NCI-H1694 treated with DMSO at 0.1 percent for 48 hours (cell line): ENCODE measurements around the gene KCNQ1.

ENCODE experiments used
- DNase-seq: peaks from one replicate; lab custom pipeline; 2025; lab: John Stamatoyannopoulos, UW

Gene KCNQ1

DNA sequence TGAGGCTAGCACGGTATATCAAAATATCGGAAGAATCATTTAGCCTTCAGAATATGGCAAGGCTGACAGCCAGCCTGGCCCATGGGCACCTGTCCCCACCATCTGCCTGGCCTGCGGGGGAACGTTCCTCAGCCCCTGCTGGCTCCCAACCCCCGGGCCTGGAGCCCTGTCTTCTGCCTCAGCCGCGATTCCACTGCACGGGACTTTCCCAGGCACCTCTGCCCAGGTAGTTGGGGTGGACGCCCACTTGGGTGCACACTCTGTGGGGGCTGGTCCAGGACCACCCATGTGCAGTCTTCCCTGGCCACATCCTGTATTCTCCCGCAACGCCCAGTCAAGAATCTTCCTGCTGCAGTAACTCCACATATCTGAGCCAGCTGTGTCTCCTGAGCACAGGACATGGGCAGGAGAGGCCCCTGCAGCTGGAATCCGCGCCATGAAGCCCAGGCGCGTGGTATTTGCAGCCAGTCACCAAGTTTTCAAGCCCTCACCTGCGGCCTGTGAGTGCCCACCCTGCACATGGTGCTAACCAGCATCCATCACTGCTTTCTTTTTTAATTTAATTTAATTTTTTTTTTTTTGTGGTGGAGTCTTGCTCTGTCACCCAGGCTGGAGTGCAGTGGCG, 77.9 kb downstream of the KCNQ1 start:
- DNase-seq: no peak

DNA sequence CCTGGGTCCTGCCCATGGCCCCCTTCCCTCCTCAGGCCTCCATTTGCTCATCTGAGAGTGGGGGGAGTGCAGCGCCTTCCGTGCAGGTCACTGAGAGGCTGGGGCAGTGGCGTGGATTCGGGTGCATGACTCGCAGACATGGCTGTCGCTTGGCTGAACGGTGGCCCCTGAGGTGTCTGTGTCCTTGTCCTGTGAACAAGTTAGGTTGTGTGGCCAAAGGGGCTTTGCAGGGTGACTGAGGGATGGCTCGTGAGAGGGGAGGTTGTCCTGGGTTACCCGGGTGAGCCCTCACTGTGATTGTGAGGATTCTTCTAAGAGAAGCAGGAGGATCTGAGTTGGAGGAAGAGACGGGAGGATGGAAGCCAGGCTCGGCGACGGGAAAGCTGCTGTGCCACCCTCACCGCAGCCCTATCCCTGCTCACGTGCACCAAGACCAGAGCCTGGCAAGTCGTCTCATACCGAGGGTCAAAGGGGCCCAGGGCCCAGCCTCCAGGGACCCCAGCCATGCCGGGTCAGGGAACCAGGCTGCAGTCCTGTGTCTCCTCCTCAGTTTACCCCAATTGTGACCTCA, 79.1 kb downstream of the KCNQ1 start:
- no peak for DNase-seq

DNA sequence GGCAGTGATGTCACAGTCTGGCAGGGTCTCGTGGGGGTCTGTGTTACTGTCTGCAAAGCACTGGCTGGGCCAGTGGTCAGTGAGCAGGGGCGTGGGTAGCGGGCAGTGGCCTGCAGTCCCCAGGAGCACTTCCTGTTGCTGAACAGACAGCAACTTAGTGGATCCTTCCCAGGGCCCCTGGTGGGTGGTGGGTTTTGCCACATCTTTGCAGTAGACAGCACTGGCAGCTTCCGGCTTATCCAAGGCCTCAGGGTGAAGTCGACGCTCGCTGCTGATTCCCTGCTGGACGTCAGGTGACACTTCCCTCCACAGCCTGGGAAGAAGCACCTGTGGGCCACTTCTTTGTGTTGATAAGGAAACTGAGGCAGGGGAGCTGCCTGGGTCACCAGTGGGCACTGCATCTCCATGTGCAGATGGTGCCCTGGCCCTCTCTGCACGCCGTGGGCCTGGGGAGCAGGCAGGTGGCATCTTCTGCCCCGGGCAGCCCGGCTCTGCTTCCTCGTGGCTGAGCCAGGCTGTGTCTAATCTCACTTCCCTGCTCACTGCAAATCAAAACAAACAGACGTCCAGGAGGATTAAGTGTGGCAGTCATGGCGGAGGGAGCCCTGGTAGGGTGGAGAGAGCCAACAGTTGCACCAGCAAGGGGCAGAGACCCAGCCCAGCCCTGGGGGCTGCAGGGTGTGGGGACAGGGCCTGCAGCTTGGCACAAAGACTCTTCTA, 79.8 kb downstream of the KCNQ1 start:
- DNase-seq: no peak

DNA sequence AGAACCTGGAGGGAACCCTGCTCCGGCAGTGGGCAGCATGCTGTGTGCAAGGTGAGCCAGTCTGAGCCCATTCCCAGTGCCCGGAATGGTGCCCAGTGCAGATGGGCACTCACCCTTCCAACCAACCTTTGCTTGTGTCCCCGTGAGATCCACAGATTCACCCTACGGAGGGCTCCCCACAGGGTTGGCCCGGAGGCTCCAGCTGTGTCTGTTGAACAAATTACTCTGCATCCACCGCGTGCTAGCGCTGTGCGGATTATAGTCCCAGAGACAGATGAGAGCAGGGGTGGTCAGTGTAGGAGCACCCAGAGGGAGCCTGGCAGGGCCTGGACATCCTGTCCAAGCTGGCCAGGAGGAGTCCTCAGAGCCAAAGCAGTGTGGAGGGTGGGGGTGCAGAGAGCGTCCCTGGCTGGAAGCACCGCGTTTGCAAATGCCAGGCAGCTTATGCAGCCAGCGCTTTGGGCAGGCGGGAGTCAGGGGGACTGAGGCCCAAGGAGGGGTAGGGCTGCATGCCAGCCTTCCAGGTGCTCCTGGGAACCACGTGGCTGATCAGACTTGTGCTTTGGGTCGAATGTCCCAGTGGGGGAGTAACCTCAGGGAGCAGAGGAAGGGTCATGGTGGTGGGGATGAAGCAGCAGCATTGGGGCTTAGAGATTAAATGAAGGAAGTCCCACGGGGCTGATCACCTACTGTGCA, 80.5 kb downstream of the KCNQ1 start:
- no peak for DNase-seq

- no peak for DNase-seq
Measured at GRCh38 chr11:2525941-2526807, 81.4 kb downstream of the KCNQ1 start.

DNA sequence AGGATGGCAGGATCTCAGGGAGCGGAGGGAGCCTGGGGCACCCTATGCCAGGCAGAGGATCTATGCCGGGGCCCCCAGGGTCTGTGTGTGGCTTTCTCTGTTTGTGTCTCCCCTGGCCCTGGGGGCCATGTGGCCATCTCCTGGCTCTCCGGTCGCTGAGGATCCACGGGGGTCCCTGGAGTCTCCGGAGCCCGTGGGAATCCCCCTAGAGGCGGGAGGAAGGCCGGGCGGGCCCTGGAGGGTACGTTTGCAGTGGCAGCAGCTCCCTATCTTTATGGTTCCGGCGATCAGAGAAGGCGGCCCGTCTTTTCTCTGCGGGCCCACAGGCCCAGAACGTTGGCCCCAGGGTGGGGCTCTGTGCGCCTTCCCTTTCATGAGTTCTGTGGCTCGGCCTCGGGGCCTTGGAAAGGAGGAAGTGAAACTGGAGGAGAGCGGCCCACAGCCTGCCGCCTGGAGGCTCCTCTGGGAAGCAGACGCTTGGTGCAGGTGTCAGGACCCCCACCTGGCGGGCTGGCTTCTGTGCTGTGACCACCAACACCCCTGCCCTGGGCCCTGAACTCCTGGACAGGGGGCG, 82.1 kb downstream of the KCNQ1 start:
- no peak for DNase-seq

GRCh38 chr11:2527621-2528291, 82.9 kb downstream of the KCNQ1 start:
- DNase-seq: no peak

GRCh38 chr11:2528301-2529050, 83.7 kb downstream of the KCNQ1 start:
- no peak for DNase-seq

DNA sequence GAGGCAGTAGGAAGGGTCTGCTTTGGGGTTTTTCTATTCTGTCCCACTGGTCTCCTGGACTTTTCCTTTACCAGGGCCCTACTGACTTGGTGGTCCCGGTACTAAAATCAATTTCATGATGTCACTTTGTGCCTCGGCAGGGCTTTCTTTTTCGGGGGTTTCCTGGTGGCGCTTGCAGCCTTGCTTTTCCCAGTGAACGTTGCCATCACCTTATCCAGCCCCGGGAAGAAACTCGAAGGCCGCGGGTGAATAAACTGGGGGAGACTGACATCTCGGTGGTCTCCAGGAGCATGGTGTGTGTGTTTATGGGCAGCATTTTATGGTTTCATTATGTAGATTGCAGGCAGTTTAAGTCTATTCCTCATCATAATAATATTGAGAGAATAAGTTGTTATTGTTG, 84.4 kb downstream of the KCNQ1 start:
- no peak for DNase-seq

DNA sequence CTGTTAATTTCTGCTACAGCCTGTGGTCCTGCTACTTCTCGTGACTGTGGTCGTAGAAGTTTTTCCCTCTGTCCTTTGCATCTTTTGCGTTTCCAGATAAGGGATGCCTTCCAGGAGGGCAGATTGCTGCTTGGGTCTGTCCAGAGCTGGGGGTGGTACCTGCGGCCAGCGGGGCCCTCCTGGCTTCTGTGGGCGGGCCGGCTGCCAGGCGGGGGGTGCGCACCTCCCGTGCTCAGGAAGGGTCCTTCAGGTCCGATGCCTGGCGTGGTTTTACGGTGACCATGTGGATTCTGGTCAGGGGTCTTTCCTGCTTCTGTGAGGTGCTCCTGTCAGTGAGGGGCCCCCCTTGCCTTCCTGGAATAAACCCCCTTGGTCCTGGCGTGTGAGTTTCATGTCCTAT, 84.8 kb downstream of the KCNQ1 start:
- no peak for DNase-seq

GRCh38 chr11:2530131-2530854, 85.5 kb downstream of the KCNQ1 start:
- DNase-seq: no peak

GRCh38 chr11:2530855-2531200, 86.0 kb downstream of the KCNQ1 start:
- no peak for DNase-seq

- no peak for DNase-seq
Measured at GRCh38 chr11:2531277-2531986, 86.6 kb downstream of the KCNQ1 start.

DNA sequence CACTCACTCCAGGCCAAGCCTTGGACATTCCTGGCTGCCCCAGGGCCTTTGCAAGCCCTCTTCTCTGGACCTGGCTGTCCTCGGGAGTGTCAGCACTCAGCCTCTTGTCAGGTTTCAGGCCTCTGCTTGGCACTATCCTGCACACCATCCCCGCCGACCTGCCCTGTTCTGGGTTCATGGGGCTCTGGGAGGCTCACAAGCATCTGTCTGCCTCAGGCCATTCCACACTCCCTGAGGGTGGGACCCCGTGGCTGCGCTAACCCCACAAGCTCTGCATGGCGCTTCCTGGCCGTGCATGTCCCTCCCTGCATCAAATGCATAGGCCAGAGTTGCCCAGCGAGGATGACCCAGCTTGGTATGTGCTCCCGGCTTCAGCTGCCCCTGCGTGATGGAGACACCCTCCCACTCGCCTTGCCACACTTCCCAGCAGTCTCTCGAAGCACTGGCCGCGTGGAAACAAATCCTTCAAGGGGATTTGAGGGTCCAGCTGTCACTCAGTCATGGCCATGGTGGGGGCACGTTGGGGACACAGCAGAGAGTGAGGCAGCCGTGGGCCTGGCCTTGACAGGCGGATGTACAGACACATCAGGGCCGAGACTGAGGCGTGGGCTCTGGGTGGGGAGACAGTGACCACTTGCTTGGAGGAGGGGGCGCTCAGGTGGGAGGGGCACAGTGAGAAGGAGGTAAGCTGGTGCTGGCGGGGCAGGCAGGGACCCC, 87.3 kb downstream of the KCNQ1 start:
- no peak for DNase-seq

- DNase-seq: peak; percentile 77
Measured at GRCh38 chr11:2532704-2533586, 88.1 kb downstream of the KCNQ1 start.

DNA sequence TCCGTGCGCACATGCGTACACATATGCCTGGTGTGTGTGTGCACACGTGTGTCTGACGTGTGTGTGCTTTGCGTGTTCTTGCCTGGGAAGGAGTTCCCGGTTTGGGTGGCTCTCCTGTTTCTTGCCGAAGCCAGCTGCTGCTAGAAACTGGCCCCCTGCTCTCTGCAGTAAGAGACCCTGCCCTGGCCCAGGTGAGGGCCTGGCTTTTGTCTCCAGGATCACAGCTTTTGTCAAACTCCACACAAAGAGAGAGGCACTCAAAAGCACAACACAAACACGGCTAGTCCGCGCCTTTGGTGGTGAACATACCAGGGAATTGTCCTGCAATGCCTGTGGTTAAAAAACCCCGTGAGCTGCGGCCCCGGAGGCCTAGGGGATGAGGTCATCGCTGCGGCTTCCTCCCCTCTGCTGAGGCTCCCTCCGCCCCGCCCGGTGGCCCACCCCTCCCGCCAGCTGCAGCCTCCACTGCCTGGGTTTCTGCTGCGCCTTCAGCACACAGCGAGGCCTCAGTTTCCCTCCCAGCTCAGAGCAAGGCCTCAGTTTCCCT, 88.9 kb downstream of the KCNQ1 start:
- no peak for DNase-seq
